ENCODE measurements around the gene AKAP6.
"Not testable (repeated sequence)": the region's sequence is repeated elsewhere in the genome, so short reads cannot be mapped to it uniquely, and the experiment has no call there.

AKAP6 gene

DNA sequence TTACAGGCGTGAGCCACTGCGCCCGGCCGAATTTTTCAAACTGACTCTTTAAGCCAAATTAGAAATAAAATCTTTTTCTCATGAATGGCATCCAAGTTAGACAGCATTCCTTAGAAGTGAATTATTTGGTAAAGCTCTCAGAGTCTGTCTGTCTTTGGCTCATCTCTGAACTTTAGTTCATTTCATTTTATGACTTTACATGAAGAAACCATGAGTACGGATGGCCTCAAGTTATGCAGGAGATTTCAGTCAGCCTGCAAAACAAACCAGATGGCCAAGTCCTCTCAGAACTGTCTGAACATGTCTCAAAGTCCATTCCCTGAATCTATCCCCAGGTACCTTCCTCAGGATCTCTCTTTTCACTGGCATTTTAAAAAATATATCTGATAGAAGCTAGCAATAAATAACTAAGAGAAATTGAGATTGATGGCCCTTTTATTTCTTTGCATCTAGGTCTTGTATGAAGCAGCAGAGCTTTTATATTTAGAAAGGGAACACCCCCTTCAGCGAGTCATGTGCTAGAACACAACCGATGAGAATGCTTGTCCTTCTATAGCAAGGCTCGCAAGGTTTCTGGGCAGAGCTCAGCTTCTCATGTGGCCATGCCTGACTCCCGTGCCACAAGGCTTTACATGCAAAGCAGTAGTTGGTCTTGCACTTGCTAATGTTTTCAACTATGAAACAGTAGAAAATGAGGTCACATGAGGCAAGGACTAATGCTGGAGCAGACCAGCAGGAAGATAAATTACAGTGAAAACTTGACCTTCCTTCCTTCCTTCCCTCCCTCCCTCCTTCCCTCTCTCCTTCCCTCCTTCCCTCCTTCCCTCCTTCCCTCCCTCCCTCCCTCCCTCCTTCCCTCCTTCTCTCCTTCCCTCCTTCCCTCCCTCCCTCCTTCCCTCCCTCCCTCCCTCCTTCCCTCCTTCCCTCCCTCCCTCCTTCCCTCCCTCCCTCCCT is 125.0 kb downstream of the AKAP6 start:
- DNase-seq: no peak

DNA sequence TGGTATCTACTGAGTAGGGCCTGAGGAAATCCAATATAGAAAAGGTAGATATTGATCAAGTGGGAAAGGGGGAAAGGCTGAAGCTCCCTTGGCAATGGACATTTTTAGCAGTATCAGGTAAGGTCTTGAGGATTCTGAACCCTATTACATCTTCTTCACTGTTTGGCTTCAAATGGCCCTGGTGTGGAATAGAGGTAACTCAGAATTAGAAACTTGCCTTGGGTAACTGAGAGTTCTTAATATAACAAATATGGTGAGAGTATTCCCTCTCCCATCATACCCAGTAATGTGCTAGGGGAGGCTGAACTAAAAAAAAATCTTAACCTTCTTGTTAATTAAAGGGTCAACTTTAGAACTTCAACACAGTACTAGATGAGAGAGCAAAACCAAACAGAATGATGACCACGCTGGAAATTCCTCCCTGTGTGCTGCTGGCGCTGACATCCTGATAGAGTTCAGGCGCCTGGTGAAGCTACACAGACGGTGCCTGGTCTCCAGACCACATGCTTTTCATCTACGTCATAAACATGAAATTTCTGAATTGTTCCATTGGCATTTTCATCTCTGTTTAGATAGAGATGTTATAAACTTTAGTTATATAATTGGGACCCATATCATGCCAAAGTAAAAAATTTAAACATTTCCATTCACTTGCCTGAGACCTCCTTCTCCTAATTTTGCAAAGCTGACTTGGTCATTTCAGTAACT is 128.3 kb downstream of the AKAP6 start:
- DNase-seq: no peak

DNA sequence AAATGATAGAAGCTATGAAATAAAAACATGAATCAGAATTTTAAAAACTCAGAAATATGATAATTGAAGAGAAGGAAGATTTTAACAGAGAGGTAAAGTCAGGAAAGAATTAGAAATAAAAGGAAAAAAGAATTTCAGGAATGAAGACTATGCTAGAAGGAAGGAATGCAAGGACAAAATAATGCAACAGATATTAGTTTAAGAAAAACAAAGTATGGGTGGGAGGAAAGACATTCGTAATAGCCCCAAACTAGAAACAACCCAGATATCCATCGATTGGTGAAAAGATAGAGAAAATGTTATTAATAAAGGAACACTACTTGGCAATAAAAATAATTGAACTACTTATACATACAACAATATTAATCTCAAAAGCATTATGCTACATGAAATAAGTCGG is 129.6 kb downstream of the AKAP6 start:
- DNase-seq: no peak

DNA sequence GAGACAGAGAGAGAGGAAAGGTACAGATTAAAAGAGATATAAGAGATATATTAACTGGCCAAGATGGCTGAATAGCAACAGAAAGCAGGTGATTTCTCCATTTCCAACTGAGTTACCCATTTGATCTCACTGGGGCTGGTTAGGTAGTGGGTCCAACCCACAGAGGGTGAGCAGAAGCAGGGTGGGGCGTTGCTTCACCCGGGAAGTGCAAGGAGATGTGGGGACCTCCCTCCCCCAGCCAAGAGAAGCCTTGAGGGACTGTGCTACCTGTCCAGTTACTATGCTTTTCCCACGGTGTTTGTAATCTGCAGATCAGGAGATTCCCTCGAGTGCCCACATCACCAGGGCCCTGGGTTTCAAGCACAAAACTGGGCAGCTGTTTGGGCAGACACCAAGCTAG is 131.2 kb downstream of the AKAP6 start:
- no peak for DNase-seq

DNA sequence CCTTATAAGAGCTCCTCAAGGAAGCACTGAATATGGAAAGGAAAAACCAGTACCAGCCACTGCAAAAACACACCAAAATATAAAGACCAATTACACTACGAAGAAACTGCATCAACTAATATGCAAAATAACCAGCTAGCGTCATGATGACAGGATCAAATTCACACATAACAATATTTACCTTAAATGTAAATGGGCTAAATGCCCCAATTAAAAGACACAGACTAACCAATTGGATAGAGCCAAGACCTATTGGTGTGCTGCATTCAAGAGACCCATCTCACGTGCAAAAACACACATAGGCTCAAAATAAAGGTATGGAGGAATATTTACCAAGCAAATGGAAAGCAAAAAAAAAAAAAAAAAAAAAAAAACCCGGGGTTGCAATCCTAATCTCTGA is 133.5 kb downstream of the AKAP6 start:
- not testable (repeated sequence) for DNase-seq

DNA sequence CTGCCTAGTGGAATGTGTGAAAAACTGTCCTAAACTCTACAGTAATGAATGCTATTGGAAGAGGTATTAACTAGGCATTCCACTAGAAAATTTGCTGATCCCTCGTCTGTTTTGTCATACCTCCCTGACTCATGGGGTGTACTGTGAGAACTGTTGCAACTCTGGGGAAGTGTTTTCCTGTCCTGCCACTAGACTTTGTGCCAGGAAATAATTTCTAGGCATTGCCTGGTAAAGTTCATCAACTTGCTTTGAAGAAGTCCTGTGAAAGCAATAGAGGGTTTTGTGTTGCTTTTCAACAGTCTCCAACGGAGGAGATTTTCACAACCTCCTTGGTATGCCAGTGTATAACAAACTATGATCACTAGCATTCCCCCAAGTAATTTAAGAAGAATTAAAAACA is 139.9 kb downstream of the AKAP6 start:
- no peak for DNase-seq

DNA sequence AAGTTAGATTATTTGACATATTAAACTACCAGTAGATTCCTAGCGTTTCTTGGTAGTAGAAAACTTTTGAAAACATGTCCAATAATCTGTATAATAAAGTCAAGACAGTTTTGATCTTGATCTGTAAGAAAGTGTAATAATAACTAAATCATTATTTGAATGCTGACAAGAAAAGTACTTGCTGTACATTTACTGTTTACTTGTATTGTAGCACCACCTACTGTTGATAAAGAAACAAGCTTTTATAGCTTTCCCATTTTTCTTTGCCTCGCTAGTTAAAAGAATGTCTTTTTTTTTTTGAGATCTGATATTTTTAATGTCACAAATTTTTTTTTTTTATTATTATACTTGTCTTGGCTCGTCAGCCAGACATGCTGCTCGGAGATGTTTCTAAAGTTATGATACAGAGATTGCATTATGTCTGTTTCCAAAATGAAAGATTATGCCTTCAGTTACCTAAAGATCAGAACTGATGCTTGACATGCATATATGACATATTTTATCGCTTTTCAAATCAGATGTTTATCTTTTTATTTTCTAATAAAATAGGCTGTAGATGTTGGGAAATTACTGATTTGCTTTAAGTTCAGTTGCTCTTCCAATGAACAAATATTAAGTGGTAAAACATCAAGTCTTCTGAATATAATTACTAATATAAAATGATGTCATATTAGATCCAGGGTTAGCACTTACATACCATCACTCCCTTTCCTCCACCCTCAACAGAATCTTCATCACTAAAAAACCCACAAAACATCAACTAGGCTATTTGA is 140.5 kb downstream of the AKAP6 start:
- peak; percentile 37 for DNase-seq

DNA sequence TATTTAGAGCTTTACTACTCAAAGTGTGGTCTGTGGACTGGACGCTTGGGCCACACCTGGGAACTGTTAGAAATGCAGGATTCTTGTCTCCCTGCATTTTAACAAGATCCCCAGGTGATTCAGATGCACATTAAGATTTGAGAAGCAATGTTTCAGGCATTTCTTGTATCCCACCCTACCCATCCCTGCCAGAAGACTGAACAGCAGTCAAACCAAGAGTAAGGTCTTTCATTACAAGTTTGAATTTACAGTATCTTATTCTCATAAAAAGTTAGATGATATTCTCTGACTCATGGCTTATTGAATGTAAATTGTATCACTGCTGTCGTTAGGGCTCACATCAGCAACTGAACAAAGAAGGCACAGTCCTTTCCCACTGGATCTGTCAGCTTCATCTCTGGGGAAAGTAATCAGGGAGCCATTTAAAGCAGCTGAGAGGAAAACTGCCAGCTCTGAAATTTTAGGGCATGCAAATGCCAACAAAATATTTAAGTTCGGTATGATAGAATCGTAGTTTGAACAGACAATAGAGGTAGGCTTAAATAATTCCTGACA is 141.1 kb downstream of the AKAP6 start:
- no peak for DNase-seq

DNA sequence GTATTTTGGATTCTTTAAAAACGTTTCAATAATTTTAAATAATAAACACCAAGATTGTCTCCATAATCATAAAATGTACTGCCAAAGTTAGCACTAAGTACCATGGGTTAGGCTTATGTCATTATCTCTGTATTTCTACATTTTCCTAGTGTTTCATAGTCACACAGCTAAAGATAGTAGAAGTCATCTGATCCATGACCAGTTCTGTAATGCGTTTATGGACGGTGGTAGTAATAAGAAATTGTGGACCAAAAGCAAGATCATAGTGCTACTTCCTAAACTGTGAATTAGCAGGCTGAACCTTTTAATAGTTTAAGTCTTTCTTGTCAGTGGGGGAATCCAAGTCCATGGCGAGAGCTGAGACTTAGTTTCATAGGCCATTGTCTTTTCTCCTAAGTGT is 142.1 kb downstream of the AKAP6 start:
- DNase-seq: no peak

DNA sequence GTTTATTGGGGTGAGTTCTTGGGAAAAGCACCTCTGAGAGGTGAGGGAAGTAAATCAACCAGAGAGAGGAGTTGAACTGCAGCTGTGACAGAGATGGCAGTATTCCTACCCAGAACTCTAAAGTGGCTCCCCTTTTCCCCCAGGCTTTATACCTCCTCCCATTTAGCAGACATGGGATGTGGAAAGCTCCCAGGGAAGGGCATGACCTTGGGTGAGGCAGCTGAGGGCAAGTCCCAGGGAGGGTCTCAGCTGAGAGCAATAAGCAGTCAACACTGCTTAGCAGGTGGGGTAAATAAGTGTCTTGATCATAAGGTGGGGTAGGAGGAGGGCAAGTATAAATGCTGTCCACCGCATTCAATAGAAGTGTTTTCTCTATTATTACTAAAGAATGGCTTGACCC is 143.0 kb downstream of the AKAP6 start:
- DNase-seq: no peak

DNA sequence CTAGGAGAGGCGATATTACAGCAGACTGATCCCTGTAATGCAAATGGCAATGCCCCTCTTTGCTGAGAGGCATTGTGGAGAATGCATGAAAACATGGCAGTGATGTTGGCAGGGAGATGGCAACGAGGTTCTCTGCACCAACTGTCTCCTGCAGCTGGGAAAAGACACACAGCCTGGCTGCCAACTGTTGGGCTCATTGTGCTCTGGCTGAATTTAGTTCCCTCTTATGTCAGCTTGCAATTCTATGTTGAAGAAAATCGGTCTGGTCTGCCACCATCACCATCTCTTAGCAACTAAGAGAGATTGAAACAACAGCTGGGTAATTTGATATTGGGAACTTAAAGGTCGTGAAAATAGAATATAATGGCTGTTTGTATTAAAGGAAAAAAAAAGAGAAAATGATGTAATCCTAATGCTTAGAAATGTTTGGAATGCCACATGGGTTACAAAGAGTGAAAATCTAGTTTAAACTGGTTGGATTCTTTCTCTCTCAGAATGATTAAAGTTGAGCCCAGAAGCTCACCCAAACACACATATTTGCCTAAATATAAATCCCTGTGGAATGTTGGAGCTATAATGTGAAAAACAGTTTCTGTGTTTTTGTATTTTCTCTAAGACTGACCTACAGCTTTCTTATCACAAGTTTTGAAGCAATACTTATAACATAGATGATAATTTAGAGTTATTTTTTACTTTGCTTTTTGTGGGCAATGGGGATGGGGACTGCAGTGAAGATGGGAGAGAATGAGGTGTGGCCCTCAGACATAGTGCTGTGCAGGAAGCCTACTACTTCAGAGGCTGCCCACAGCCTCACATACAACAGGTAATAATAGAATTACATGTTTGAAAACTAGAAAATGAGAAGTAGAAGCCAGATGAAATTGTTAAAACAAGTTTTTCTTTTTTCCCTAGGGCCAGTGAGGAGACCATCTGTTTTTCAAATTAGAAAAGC is 143.7 kb downstream of the AKAP6 start:
- DNase-seq: no peak

DNA sequence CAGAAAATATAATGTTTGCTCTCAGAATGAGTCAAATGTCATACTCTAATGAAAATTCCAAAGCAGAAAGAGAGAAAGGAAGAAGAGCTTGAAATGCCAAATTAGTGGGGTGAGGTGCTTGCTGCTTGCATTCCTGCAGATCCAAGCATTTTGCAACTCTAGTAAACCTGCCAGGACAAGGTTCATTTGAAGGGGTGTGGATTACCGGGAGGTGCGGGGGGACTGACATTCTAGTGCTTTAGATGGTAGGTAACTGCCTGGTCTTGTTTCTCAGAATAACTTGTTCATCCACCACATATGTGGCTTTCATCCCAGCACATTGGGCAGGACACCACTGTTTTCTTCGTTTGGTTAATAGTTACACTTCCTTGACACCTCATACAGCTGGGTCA is 144.4 kb downstream of the AKAP6 start:
- no peak for DNase-seq

DNA sequence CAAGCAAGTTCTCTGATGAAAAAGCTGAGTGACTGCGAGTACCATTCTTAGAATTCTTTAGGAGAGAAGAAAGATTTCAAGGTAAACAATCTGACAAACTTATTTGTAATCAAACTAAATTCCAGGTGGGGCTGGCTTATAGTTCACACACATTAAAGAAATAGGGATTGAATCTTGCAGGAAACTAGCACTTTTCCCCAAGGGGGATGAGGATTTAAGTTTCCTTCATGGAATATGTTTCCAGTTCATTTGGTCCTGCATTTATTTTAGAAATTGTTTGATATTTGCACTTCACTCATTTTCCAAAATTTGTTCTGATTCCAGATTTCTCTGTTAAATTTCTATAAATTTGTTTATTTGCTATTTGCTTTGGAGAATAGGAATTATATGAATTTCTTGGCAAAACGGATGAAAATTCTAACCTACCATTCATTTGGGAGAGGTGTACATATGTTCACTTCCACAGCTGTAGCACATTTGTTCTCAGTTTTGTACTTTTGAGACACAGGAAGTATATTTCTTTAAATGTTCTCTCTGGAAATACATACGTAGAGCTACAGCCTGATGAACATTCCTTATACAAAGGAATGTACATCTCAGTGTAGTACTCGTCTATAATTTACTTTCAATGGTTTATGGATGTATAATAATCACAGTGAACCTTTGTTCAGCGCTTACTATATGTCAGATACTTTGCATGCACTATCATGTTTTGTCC is 145.5 kb downstream of the AKAP6 start:
- no peak for DNase-seq

DNA sequence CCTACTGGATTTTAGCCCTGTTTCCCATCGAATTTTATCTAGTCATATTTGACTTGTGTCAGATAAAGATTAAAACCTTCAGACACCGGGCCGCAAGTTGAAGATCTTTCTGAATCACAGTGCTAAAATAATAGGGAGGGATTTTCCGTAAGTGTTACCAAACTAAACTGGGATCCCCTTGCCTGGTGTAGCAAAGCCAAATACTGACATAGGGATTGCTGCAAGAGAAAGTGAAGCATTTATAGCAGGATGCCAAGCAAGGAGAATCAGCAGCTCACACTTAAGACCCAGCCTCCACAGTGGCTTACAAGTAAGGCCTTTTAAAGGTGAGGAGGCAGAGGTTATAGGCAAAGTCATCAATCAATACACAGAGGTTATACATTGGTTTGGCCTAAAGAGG is 147.4 kb downstream of the AKAP6 start:
- DNase-seq: no peak

DNA sequence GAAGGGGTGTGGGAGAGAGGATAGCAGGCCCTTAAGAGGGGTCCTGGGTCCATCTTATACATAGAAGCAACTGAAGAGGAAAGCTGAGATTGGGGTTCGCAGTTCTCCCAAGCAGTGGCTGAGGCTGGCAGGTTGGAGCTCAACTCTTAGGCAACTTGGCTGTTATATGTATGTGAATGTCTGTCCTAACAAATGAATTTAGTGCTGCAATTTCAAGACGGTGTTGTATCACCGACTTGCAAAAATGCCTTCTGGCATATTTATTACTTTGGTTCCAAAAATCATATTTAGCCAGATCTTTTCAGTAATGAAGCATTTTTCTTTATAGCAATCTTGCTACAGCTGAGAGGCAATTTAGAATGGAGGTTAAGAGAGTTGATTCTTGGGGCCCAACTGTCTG is 148.3 kb downstream of the AKAP6 start:
- DNase-seq: no peak

DNA sequence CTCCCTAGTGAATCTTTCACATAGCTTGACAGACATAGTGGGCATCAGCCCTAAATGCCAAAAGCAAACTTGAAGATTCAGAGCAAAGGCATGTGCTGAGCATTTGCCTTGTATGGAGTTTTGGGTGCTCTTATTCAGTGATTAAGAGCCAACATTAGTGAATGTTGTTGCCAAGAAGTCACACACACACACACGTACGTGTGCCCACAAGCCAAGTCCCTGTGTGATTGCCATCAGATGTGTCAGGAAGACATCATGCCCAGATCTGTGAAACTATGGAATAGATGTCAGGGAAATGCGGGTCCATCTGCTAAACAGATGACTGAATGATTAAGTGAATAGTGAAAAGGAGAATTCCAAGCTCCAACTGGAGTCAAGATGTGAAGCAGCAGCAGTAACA is 149.0 kb downstream of the AKAP6 start:
- DNase-seq: no peak

DNA sequence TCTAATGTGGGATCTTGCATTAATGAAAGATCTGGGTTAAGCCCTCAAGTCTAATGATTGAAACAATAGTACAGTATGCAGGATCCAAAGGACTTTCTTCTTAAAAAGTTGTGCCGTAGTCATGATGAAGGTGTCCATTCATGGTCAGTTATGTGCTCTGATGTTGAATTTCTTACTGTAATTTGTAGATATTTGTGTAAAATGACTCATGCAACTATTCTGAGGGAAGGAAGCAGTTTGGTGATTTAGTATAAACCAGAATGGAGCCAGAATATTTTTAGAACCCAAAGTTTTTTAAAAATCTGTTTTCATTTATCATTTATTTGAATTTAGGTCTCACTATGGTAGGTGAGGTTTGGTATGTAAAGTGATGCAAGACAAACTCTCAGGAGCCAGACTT is 151.2 kb downstream of the AKAP6 start:
- no peak for DNase-seq

DNA sequence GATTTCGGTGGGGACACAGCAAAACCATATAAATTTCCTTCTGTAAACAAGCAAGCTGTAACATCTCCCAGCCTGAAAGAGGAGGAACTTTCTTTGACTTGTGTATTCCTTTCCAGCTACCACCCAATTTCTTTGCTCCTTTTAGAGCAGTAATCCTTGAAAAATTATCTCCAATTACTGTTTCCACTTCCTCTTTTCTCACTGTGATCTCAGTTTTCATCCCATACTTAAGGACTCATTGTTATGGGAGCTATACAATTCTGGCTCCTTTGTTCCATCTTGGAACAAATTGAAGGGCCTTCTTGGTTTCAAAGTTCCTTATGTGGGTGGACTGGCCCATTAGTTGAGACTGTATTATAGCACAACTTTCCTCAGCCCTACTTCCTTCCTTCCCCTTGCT is 152.6 kb downstream of the AKAP6 start:
- no peak for DNase-seq

DNA sequence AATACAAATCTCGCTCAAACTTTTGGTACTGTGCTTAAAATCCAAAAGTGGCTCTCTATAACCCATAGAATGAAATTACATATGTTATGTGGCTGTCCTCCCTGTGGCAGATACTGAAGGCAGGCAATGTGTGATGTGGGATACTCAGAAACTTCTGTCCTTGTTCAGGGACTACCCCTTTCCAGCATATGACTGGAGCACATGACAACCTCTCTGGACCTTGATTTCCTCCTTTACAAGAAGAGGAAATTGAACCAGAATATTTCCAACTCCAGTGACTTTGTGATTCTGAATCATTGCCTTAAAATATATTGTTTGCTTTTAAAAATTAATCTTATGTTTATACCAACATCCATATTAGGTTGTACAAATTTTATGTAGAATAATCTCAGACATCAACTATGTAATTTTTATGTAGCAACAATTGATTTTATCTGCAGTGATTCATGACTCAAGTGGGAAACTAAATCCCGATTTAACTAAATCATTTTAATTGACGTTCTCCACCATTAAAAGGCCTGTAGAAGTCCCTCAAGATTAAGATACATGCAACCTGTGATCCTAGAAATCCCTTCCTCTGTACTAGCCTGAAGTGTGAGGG is 162.4 kb downstream of the AKAP6 start:
- no peak for DNase-seq

DNA sequence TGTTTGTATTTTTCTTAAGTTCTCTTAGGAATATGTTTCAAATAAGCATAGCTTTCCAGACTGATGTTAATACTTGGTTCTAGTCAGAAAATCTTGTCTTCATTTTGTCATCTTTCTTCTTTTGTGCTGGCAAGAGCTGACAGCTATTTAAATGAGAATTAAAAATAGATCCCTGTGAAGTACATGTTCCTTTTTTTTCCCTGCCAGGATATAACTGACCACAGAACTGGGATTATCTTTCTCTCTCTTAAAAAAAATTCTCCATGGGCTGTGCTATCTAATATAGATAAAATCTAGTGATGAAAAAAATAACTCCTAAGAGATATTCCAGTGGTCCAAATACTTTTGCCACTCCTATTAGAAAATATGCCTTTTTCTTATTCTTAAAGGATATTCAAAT is 163.4 kb downstream of the AKAP6 start:
- no peak for DNase-seq

Measured in DMS79 (cell line).